Left cardiac atrium (tissue), 4 donors: ENCODE measurements around the gene MRPL52. TPM values are rescaled to one million over a fixed set of nuclear protein-coding genes. Genes with fewer than 3 reads are reported as not detected.
A peak's percentile ranks its signal among the peaks of the same experiment; 100 is the strongest.
"Not testable (repeated sequence)": the region's sequence is repeated elsewhere in the genome, so short reads cannot be mapped to it uniquely, and the experiment has no call there.

Experiments used
- ATAC-seq, 2 donors: fragments of 200-7000 bp; cut with Tn5 transposase; one replicate each; pipeline ENCODE4 v1.9.1; 2020; ENCODE audit warnings: mild to moderate bottlenecking in 2 of 2, moderate library complexity in 2 of 2
- DNase-seq: peaks from one replicate; pipeline ENCODE4 v3.0.0-alpha.2; 2020
- intact Hi-C, 2 donors: fragments of 100-400 bp; cut with DNase I; formaldehyde crosslinking; loops; one replicate each; pipeline versions ENCODE4 v1.14.1 to v1.15.1; 2022 to 2023
- long read RNA-seq: library from polyadenylated mRNA; unstranded; transcript quantifications from one replicate; pipeline ENCODE4 v2.0.0, GENCODE V29; 2021
- total RNA-seq, 2 donors: library from RNA; stranded (reverse); fragmentation: NEBNext Ultra II Directional; extraction: Animal tissue kit (Norgen Biotek cat#: 25700); gene quantifications; one replicate each; pipeline ENCODE4 v1.2.1, GENCODE V29; 2021
- donor health status: DM: no; HTN: yes; CAD: no.
- donor health status: DM: no; HTN: yes; CAD: no; lungs with severe emphysema.
- donor health status: DM: yes; HTN: yes; CAD: no.
- donor health status: Dilated cardiomyopathy.

Gene MRPL52
- total RNA-seq: 10 to 100 TPM; 79.4 to 95.7 TPM
- long read RNA-seq, transcript MRPL52-202 (5 exons, 1,118 nt): major isoform, 6 of 11 reads
- long read RNA-seq, partial matches to known transcripts: 0 of 11 reads
- long read RNA-seq, other reads (novel, unspliced or antisense): 0 of 11 reads

- DNase-seq (peak; percentile 92), ATAC-seq (peak; percentile 95 to 98)
- intact Hi-C loops: no loop called here
These were observed at the start of gene MRPL52 for GRCh38 chr14:22829661-22830442. Gene MRPL52, plus strand, starts transcription at chr14:22829887. Its CDS starts 26 bp downstream, at chr14:22829913.

DNA sequence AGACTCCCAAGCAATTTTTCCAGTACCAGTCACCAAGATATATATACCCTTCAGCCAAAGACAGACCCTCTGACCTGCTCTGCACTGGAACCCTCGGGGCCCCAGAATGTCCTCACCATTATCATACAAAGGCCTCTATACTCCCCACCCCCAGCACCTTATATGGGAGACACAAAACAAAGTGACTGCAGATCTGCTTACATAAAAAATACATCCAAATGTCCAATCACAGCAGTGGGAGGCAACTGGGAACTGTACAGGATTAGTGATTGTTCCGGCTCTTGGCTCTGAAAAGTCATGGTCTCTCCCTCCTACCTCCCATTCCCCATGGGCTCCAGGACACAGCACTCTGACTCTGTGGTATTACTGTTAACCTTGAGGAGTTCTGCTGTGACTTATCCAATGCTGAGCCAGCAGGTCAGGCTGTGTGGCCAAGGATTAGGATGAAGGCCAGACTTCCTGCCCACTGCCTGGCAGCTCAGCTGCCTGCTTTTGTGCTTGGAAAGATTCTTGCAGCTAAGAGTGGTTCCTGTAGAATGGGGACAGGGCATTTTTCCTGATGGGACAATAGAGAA is 49.5 kb upstream of the MRPL52 start:
- ATAC-seq (peak in 1 of 2 donors; percentile 13), DNase-seq (no peak)
- intact Hi-C loops: no loop called here

DNA sequence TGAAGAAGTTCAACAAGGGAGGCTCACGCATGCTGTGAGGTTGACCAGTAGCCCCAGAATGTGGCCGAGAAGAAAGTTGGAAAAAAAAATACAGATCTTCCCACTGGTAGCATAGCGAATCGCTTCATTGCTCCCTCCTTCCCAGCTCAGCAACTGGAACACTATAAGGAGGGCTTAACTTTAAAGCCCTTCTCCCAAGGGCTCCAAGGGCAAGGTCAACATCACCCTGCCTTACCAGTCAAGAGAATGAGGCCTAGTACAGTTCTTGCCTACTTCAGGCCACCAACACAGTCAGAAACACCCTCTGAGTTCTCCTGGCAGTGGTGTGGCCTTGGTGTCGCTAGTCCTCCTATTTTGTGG is 48.8 kb upstream of the MRPL52 start:
- intact Hi-C loops: no loop called here
- no peak for ATAC-seq
- DNase-seq: no peak

GRCh38 chr14:22781301-22781991 is 48.2 kb upstream of the MRPL52 start:
- ATAC-seq (no peak), DNase-seq (no peak)
- intact Hi-C loops: no loop called here

DNA sequence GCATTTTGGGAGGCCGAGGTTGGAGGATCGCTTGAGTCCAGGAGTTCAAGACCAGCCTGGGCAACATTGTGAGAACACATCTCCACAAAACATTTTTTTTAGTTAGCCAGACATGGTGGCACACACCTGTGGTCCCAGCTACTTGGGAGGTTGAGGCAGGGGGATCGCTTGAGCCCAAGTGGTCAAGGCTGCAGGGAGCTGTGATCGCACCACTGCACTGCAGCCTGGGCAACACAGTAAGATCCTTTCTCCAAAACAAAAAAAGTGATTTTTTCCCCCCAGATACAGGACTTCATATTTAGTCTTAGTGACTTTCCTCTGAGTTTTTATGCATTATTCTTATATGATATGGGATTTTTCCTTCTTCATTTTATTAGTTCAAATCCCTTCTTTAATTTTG is 43.0 kb upstream of the MRPL52 start:
- intact Hi-C loops: no loop called here
- ATAC-seq: no peak

DNA sequence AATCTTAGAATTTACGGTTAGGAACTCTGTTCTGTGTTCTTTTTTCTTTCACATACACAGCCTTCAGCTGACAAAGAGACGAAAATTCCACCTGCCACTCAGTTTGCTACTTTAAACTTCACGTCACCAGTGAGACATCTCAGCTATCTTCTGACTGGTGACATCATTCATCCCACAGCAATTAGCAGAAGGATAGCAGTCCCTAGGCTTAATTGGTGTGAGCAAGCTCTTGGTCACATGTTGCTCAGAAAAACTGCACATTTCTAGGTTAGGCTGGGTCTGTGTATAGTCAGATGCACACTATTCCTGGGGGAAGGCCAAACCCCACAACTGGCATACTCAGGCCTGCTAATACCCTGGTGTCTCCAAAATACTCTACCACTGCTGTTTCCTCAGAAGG is 38.4 kb upstream of the MRPL52 start:
- intact Hi-C loops: no loop called here
- ATAC-seq: peak in 1 of 2 donors; percentile 86
- no peak for DNase-seq

More for the DNA sequence above, 43.0 kb upstream of the MRPL52 start:
- no peak for DNase-seq

- DNase-seq (no peak), ATAC-seq (no peak)
- intact Hi-C loops: no loop called here
These were observed 37.5 kb upstream of the MRPL52 start for GRCh38 chr14:22792158-22792557.

GRCh38 chr14:22793550-22793949 is 36.1 kb upstream of the MRPL52 start:
- intact Hi-C loops: not testable (repeated sequence)

DNA sequence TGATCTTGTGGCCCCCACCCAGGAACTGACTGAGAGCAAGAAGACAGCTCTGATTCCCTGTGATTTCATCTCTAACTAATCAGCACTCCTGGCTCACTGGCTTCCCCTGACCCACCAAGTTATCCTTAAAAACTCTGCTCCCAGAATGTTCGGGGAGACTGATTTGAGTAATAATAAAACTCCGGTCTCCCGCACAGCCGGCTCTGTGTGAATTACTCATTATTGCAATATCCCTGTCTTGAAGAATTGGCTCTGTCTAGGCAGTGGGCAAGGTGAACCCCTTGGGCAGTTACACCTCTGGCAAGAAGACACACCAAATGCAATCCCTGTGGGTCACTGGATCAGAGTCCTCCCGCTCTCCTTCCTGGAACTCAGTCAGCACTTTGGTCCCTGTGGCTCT is 35.7 kb upstream of the MRPL52 start:
- ATAC-seq: no peak
- intact Hi-C loops: no loop called here
- no peak for DNase-seq

More at GRCh38 chr14:22793550-22793949, 36.1 kb upstream of the MRPL52 start:
- ATAC-seq, DNase-seq: not testable (repeated sequence)

GRCh38 chr14:22794551-22794951 is 35.1 kb upstream of the MRPL52 start:
- DNase-seq (no peak), ATAC-seq (no peak)
- intact Hi-C loops: no loop called here

GRCh38 chr14:22796087-22796707 is 33.5 kb upstream of the MRPL52 start:
- ATAC-seq: no peak
- intact Hi-C loops: no loop called here
- no peak for DNase-seq

- no peak for ATAC-seq
- no peak for DNase-seq
- intact Hi-C loops: no loop called here
These were observed 32.4 kb upstream of the MRPL52 start for GRCh38 chr14:22797017-22797917.

DNA sequence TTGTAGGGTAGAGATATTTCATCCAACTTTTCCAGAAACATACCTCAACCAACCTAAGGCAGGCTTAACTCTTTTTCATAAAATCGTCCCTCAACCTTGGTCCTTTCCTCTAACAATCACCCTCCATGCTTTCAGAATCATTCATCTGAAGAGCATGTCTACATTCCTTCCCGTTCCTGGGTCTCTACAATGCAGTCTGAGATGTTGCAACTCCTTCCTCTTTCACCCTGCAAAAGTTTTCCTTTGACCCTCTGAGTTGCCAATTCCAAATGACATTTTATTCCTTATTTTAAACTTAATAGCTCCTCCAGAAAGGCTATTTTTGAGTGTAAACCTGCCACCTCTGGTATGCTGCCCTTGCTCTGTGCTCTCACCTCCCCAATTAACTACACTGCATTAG is 31.2 kb upstream of the MRPL52 start:
- peak in 1 of 2 donors; percentile 45 for ATAC-seq

DNA sequence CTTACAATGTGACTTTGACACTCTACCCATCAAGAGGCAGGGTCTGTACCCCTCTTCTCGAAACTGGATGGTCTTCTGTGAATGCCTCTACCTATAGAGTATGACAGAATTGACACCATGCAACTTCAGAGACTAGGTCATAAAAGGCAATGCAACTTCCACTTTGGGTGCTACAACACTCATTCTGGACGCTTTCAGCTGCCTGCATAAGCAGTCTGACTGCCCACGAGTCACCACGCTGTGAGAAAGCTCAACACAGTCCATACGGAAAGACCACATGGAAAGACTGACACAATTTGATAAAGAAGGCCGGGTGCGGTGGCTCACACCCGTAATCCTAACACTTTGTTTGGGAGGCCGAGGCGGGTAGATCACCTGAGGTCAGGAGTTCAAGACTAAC is 29.3 kb upstream of the MRPL52 start:
- DNase-seq (no peak), ATAC-seq (no peak)
- intact Hi-C loops: no loop called here

More for the DNA sequence above, 31.2 kb upstream of the MRPL52 start:
- no peak for DNase-seq
- intact Hi-C loops: no loop called here

DNA sequence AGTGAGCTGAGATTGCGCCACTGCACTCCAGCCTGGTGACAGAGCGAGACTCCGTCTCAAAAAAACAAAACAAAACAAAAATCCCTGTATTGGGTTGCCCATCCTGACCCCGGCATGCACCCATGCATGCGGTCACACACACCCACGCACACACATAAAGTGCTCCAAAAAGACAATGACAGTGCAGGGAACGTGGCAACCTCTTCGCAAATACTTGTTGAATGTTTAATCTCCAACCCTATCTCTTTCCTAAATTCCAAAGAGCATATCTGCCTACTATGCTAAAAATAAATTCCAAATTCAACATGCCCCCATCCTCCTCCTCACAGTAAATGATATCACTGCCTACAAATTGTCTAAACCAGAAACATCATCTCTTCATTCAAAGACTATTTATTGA is 28.0 kb upstream of the MRPL52 start:
- intact Hi-C loops: no loop called here
- no peak for DNase-seq
- ATAC-seq: no peak

DNA sequence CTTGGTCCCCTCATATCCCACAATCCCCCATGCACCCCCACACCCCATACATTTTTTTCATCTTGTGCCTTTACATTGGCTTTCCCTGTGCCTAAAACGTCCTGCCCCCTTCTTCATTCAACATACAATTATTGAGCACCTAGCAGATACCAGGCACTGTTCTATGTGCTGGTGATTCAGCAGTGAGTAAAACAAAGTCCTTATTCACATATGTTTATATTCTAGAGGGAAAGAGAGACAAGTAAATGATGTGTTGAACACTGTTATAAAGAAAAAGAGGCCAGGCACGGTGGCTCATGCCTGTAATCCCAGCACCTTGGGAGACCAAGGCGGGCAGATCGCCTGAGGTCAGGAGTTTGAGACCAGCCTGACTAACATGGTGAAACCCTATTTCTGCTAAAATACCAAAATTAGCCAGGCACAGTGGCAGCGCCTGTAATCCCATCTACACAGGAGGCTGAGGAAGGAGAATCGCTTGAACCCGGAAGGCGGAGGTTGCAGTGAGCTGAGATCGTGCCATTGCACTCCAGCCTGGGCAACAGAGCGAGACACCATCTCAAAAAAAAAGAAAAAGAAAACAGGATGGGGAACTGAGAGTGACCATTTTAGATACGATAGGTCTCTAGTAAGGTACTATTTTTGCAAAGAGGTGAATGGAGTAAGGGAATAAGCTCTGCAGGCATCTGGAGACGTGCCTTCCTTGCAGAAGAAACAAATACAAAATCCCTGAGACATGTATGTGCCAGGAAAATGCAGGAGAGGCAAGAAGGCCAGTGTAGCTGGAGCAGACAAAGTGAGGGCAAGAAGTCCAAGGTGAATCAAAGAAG is 26.6 kb upstream of the MRPL52 start:
- ATAC-seq (no peak), DNase-seq (no peak)
- intact Hi-C loops: no loop called here

- intact Hi-C loops: no loop called here
- no peak for DNase-seq
- ATAC-seq: no peak
These were observed 26.1 kb upstream of the MRPL52 start for GRCh38 chr14:22803687-22803974.

- DNase-seq, intact Hi-C loops, ATAC-seq: not testable (repeated sequence)
These were observed 24.5 kb upstream of the MRPL52 start for GRCh38 chr14:22805235-22805634.
